Neural cell (in vitro differentiated cells): ENCODE measurements around the gene IL11. TPM values are rescaled to one million over a fixed set of nuclear protein-coding genes. Genes with fewer than 3 reads are reported as not detected.

Experiments
- H2AFZ ChIP-seq: fragments of 200-600, 300-800 bp; sonication (generic), shearing (Covaris generic); 2 replicates; pipeline ENCODE4 v1.6.0; 2014; ENCODE audit warnings: low read depth, mild to moderate bottlenecking, antibody characterized with exemption, low read length, moderate library complexity
- H3F3A ChIP-seq: fragments of 200-600 bp; shearing (Covaris generic); 2 replicates; pipeline ENCODE4 v1.6.1; 2016; ENCODE audit warnings: mild to moderate bottlenecking, moderate library complexity, mixed read lengths, antibody characterized with exemption, low read length; ENCODE audit not compliant: insufficient read depth, poor library complexity, severe bottlenecking
- H3K27ac ChIP-seq: fragments of 200-600, 300-800 bp; sonication (generic), shearing (Covaris generic); 2 replicates; pipeline ENCODE4 v1.5.1; 2014; ENCODE audit warnings: mild to moderate bottlenecking, low read length, moderate library complexity
- H3K27me3 ChIP-seq: fragments of 300-800, 200-600 bp; sonication (generic), shearing (Covaris generic); 2 replicates; pipeline ENCODE4 v1.6.0; 2014; ENCODE audit warnings: mild to moderate bottlenecking, low read depth, low read length, moderate library complexity; ENCODE audit not compliant: insufficient read depth
- H3K36me3 ChIP-seq: fragments of 300-800, 200-600 bp; sonication (generic), shearing (Covaris generic); 2 replicates; pipeline ENCODE4 v1.5.1; 2014; ENCODE audit warnings: mild to moderate bottlenecking, antibody characterized with exemption, low read length, moderate library complexity; ENCODE audit not compliant: insufficient read depth
- H3K4me2 ChIP-seq: fragments of 300-800, 200-600 bp; sonication (generic), shearing (Covaris generic); 2 replicates; pipeline ENCODE4 v1.6.0; 2014; ENCODE audit warnings: mild to moderate bottlenecking, low read length
- H3K4me3 ChIP-seq: fragments of 300-800, 200-600 bp; sonication (generic), shearing (Covaris generic); 2 replicates; pipeline ENCODE4 v1.5.1; 2014; ENCODE audit warnings: mild to moderate bottlenecking, low read length, moderate library complexity
- H3K79me2 ChIP-seq: fragments of 200-600 bp; shearing (Covaris generic); replicated peaks from 2 replicates; pipeline ENCODE4 v1.6.0; 2014; ENCODE audit warnings: mild to moderate bottlenecking, low read length, moderate library complexity; ENCODE audit not compliant: insufficient read depth
- H3K9ac ChIP-seq: fragments of 300-800, 200-600 bp; sonication (generic), shearing (Covaris generic); 2 replicates; pipeline ENCODE4 v1.6.1; 2016; ENCODE audit warnings: mild to moderate bottlenecking, low read length, mixed read lengths
- H3K9me2 ChIP-seq: fragments of 200-600 bp; shearing (Covaris generic); 2 replicates; pipeline ENCODE4 v1.6.1; 2016; ENCODE audit warnings: mild to moderate bottlenecking, low read length, mixed read lengths; ENCODE audit not compliant: insufficient read depth
- H3K9me3 ChIP-seq: fragments of 200-600, 300-800 bp; sonication (generic), shearing (Covaris generic); 2 replicates; pipeline ENCODE4 v1.6.1; 2016; ENCODE audit warnings: mild to moderate bottlenecking, mixed run types, low read length, moderate library complexity, mixed read lengths
- H4K20me1 ChIP-seq: fragments of 200-600 bp; shearing (Covaris generic); 2 replicates; pipeline ENCODE4 v1.6.1; 2016; ENCODE audit warnings: mild to moderate bottlenecking, mixed run types; ENCODE audit not compliant: insufficient read depth
- EP300 ChIP-seq: fragments of 450-650 bp; conservative IDR thresholded peaks from 2 replicates; pipeline ENCODE4 v1.6.1; 2014; ENCODE audit warnings: antibody characterized with exemption, mild to moderate bottlenecking, moderate library complexity; ENCODE audit not compliant: poor library complexity, severe bottlenecking
- EZH2 ChIP-seq: fragments of 200-600, 300-800 bp; shearing (Covaris generic), sonication (generic); IDR thresholded peaks from 2 replicates; pipeline ENCODE4 v1.6.1; 2014; ENCODE audit warnings: antibody characterized with exemption, low read length, borderline replicate concordance, mild to moderate bottlenecking; ENCODE audit not compliant: insufficient read depth, poor library complexity, severe bottlenecking
- MXI1 ChIP-seq: fragments of 450-650 bp; conservative IDR thresholded peaks from 2 replicates; pipeline ENCODE4 v1.6.1; 2014; ENCODE audit warnings: antibody characterized with exemption, mild to moderate bottlenecking; ENCODE audit not compliant: poor library complexity, severe bottlenecking
- POLR2AphosphoS5 ChIP-seq: IDR thresholded peaks from 2 replicates; pipeline ENCODE4 v1.6.1; 2012
- RAD21 ChIP-seq: fragments of 450-650 bp; conservative IDR thresholded peaks from 2 replicates; pipeline ENCODE4 v1.6.1; 2014; ENCODE audit warnings: antibody characterized with exemption, mild to moderate bottlenecking, moderate library complexity
- SMC3 ChIP-seq: fragments of 450-650 bp; conservative IDR thresholded peaks from 2 replicates; pipeline ENCODE4 v1.6.1; 2014; ENCODE audit warnings: antibody characterized with exemption, mild to moderate bottlenecking, moderate library complexity; ENCODE audit not compliant: poor library complexity
- TAF1 ChIP-seq: IDR thresholded peaks from 2 replicates; pipeline ENCODE4 v1.6.1; 2012; ENCODE audit warnings: low read depth
- polyA plus RNA-seq: library from polyadenylated mRNA; depleted of rRNA; stranded (reverse); fragments of >200 nt; gene quantifications from 2 replicates; pipeline ENCODE4 v1.2.3, GENCODE V29; 2014
- TF ChIP-seq, protein P1 (sequence below): IDR thresholded peaks from 2 replicates; pipeline ENCODE4 v1.6.1; 2012; ENCODE audit warnings: borderline replicate concordance
- TF ChIP-seq, protein P2 (sequence below): fragments of 450-650 bp; IDR thresholded peaks from 2 replicates; pipeline ENCODE4 v1.5.1; 2014; ENCODE audit warnings: antibody characterized with exemption, mild to moderate bottlenecking, moderate library complexity; ENCODE audit not compliant: poor library complexity, severe bottlenecking

IL11 gene
- polyA plus RNA-seq, 1 donor from 2014 or later = 0.62 TPM

- Histone ChIP-seq H3K27ac (no peak overlapping the region), H3F3A (no peaks in the 10 kb centered on the region), H3K4me3 (no peak overlapping the region), H4K20me1 (no peaks in the 10 kb centered on the region), H2AFZ (no peak overlapping the region), H3K9me2 (no peaks in the 10 kb centered on the region), H3K79me2 (no peaks in the 10 kb centered on the region), H3K9ac (no peak overlapping the region), H3K27me3 (peaks cover 54% of the 10 kb centered on the region), H3K9me3 (no peaks in the 10 kb centered on the region), H3K4me2 (no peak overlapping the region), H3K36me3 (no peaks in the 10 kb centered on the region)
- no peak for TF ChIP-seq RAD21
- TF ChIP-seq, protein P1, sequence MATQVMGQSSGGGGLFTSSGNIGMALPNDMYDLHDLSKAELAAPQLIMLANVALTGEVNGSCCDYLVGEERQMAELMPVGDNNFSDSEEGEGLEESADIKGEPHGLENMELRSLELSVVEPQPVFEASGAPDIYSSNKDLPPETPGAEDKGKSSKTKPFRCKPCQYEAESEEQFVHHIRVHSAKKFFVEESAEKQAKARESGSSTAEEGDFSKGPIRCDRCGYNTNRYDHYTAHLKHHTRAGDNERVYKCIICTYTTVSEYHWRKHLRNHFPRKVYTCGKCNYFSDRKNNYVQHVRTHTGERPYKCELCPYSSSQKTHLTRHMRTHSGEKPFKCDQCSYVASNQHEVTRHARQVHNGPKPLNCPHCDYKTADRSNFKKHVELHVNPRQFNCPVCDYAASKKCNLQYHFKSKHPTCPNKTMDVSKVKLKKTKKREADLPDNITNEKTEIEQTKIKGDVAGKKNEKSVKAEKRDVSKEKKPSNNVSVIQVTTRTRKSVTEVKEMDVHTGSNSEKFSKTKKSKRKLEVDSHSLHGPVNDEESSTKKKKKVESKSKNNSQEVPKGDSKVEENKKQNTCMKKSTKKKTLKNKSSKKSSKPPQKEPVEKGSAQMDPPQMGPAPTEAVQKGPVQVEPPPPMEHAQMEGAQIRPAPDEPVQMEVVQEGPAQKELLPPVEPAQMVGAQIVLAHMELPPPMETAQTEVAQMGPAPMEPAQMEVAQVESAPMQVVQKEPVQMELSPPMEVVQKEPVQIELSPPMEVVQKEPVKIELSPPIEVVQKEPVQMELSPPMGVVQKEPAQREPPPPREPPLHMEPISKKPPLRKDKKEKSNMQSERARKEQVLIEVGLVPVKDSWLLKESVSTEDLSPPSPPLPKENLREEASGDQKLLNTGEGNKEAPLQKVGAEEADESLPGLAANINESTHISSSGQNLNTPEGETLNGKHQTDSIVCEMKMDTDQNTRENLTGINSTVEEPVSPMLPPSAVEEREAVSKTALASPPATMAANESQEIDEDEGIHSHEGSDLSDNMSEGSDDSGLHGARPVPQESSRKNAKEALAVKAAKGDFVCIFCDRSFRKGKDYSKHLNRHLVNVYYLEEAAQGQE = no peak
Observed at GRCh38 chr19:55352040-55352439, 18.2 kb downstream of the IL11 start.

DNA sequence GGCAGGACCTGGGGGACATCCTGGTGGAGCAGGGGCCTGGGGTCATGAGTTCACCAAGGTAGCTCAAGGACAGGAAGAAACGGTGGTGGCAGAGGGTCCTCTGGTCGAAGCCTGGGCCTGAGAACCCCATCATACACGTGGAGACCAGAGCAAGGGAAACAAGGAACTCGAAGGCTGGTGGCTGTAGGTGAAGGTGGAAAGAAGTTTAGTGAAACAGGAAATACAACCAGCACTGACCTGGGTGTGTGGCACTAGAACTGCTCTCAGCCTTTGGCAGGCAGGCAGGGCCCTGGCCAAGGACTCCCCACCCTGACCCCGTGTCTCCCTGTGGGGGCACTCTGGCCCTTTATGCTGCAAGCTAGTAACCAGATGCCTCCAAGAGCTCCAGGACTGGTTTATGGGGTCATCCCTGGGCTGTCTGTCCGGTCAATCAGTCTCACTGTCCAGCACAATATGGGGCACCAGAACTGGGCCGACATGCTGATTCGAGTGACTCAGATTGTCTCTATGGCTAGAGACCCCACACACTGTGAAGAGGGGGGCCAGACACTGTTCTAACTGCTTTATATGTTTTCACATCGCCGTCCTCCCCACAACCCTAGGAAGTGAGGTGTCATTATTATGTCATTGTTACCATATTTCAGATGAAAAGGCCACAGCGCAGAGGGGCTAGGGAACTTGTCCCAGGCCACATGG is 19.5 kb downstream of the IL11 start:
- TF ChIP-seq, protein P1 = no peak
- TF ChIP-seq SMC3 (no peak), EZH2 (no peak), POLR2AphosphoS5 (no peak), MXI1 (no peak), EP300 (no peak), RAD21 (no peak), TAF1 (no peak)
- TF ChIP-seq, protein P2, sequence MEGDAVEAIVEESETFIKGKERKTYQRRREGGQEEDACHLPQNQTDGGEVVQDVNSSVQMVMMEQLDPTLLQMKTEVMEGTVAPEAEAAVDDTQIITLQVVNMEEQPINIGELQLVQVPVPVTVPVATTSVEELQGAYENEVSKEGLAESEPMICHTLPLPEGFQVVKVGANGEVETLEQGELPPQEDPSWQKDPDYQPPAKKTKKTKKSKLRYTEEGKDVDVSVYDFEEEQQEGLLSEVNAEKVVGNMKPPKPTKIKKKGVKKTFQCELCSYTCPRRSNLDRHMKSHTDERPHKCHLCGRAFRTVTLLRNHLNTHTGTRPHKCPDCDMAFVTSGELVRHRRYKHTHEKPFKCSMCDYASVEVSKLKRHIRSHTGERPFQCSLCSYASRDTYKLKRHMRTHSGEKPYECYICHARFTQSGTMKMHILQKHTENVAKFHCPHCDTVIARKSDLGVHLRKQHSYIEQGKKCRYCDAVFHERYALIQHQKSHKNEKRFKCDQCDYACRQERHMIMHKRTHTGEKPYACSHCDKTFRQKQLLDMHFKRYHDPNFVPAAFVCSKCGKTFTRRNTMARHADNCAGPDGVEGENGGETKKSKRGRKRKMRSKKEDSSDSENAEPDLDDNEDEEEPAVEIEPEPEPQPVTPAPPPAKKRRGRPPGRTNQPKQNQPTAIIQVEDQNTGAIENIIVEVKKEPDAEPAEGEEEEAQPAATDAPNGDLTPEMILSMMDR = no peak
- no peaks in the 10 kb centered on the region for H3K36me3 ChIP-seq

More for the DNA sequence above, 19.5 kb downstream of the IL11 start:
- Histone ChIP-seq H3K27ac (no peak overlapping the region), H3K4me3 (no peak overlapping the region), H3K9me3 (no peaks in the 10 kb centered on the region), H3F3A (no peaks in the 10 kb centered on the region), H3K79me2 (no peaks in the 10 kb centered on the region), H3K4me2 (no peak overlapping the region), H3K9me2 (no peaks in the 10 kb centered on the region), H3K27me3 (peaks cover 45% of the 10 kb centered on the region), H2AFZ (no peak overlapping the region), H4K20me1 (no peaks in the 10 kb centered on the region), H3K9ac (no peak overlapping the region)
